ENCODE results near the gene PDE3A.

GRCh38 chr12:20548611-20549010 lies 180.3 kb downstream of the PDE3A start:
- TF ChIP-seq CTCF (IDR thresholded peaks at IDR 0.05) = no peak
- no peak for TF ChIP-seq POLR2A (IDR thresholded peaks at IDR 0.05)
- TF ChIP-seq POLR2AphosphoS5 (IDR thresholded peaks at IDR 0.05) = no peak
- no peak for TF ChIP-seq EP300 (IDR thresholded peaks at IDR 0.05)
